A549 (cell line): ENCODE measurements around the gene PLCL1. TPM values are rescaled to one million over a fixed set of nuclear protein-coding genes. Genes with fewer than 3 reads are reported as not detected.

Experiments
- ATAC-seq, 2 experiments: fragments of 200-7000 bp in 1 of 2; fragments of >200 bp in 1 of 2; cut with Nextera tagmentation in 1 of 2; cut with Tn5 transposase in 1 of 2; 3 replicates each; pipeline versions ENCODE4 v1.8.0 to v1.9.1; 2018 to 2020; ENCODE audit warnings: mild to moderate bottlenecking in 1 of 2, moderate library complexity in 1 of 2
- CTCF ChIA-PET: fragments of 300-600 bp; sonication (Branson Sonifier 250); formaldehyde crosslinking; extraction: SDS; loops from one replicate; lab custom pipeline; 2021; ENCODE audit warnings: antibody characterized with exemption, inconsistent platforms; lab: Yijun Ruan, JAX
- POLR2A ChIA-PET: fragments of 350-600 bp; formaldehyde crosslinking; extraction: SDS; loops from one replicate; lab custom pipeline; 2021; ENCODE audit warnings: antibody characterized with exemption, inconsistent platforms; lab: Yijun Ruan, JAX
- DNase-seq, 2 experiments: peaks; one replicate each; pipeline versions ENCODE4 v3.0.0 to v3.0.0-alpha.2; 2011 to 2016; ENCODE audit warnings: low read depth in 1 of 2, low spot score in 1 of 2
- FAIRE-seq: peaks from 2 replicates; lab custom pipeline; 2011; peaks lifted over from hg19 to GRCh38; lab: Jason Lieb, UNC
- H3K27ac ChIP-seq, 2 experiments: fragments of >200 bp; sonication (Bioruptor Twin); formaldehyde crosslinking; 3 replicates each; pipeline ENCODE4 v1.5.1; 2016 to 2017
- H3K4me1 ChIP-seq: fragments of >200 bp; sonication (Bioruptor Twin); formaldehyde crosslinking; 3 replicates; pipeline ENCODE4 v1.6.1; 2016
- H3K4me2 ChIP-seq: fragments of >200 bp; sonication (Bioruptor Twin); formaldehyde crosslinking; 3 replicates; pipeline ENCODE4 v1.6.1; 2016
- H3K4me3 ChIP-seq: fragments of >200 bp; sonication (Bioruptor Twin); formaldehyde crosslinking; 3 replicates; pipeline ENCODE4 v1.5.1; 2016
- H3K9me3 ChIP-seq: fragments of >200 bp; sonication (Bioruptor Twin); formaldehyde crosslinking; 3 replicates; pipeline ENCODE4 v1.6.1; 2016
- CBX8 ChIP-seq: fragments of 200-600 bp; sonication (generic); IDR thresholded peaks from 2 replicates; pipeline ENCODE4 v1.6.1; 2016
- CEBPB ChIP-seq, 2 experiments: fragments of >200 bp in 1 of 2; sonication (Bioruptor Twin) in 1 of 2; formaldehyde crosslinking in 1 of 2; IDR thresholded peaks; 2 replicates each; pipeline ENCODE4 v1.6.1; 2012 to 2016
- CHD2 ChIP-seq: fragments of 150-350 bp; IDR thresholded peaks from 2 replicates; pipeline ENCODE4 v1.6.1; 2014; ENCODE audit warnings: low read length; ENCODE audit not compliant: partially characterized antibody
- EHMT2 ChIP-seq: fragments of 200-600 bp; sonication (generic); IDR thresholded peaks from 2 replicates; pipeline ENCODE4 v1.6.1; 2016; ENCODE audit warnings: antibody characterized with exemption, low read depth, mild to moderate bottlenecking, moderate library complexity
- ESRRA ChIP-seq: fragments of 150-350 bp; IDR thresholded peaks from 2 replicates; pipeline ENCODE4 v1.6.1; 2014; ENCODE audit warnings: mild to moderate bottlenecking, low read length, borderline replicate concordance
- FOSB ChIP-seq: fragments of 250-450 bp; sonication (Bioruptor Pico); IDR thresholded peaks from 2 replicates; pipeline ENCODE4 v1.5.0; 2020; ENCODE audit warnings: mild to moderate bottlenecking, moderate library complexity
- HEYL ChIP-seq: fragments of 250-450 bp; sonication (Bioruptor Pico); IDR thresholded peaks from 2 replicates; pipeline ENCODE4 v1.8.0; 2021; ENCODE audit warnings: mild to moderate bottlenecking, moderate library complexity
- HOXB13 ChIP-seq: fragments of 250-450 bp; sonication (Bioruptor Pico); IDR thresholded peaks from 2 replicates; pipeline ENCODE4 v1.5.0; 2020; ENCODE audit warnings: low read depth, mild to moderate bottlenecking, moderate library complexity
- JUN ChIP-seq, 2 experiments: fragments of >200 bp; sonication (Bioruptor Twin); formaldehyde crosslinking; IDR thresholded peaks; 2 replicates in 1 of 2; 3 replicates in 1 of 2; pipeline ENCODE4 v1.6.1; 2016 to 2017
- JUNB ChIP-seq: fragments of >200 bp; sonication (Bioruptor Twin); formaldehyde crosslinking; IDR thresholded peaks from 2 replicates; pipeline ENCODE4 v1.6.1; 2016
- KDM1A ChIP-seq: fragments of 200-600 bp; sonication (generic); IDR thresholded peaks from 2 replicates; pipeline ENCODE4 v1.6.1; 2016; ENCODE audit warnings: low read depth, mild to moderate bottlenecking
- MAX ChIP-seq: IDR thresholded peaks from 2 replicates; pipeline ENCODE4 v1.6.1; 2012
- MYC ChIP-seq: IDR thresholded peaks from 2 replicates; pipeline ENCODE4 v1.6.1; 2012; ENCODE audit warnings: mild to moderate bottlenecking, inconsistent platforms, low read length, improper control_type of control experiment, borderline replicate concordance
- POLR2A ChIP-seq: IDR thresholded peaks from 2 replicates; pipeline ENCODE4 v1.6.1; 2012; ENCODE audit warnings: mild to moderate bottlenecking, low read length
- SMC3 ChIP-seq: fragments of >200 bp; sonication (Bioruptor Twin); formaldehyde crosslinking; IDR thresholded peaks from 3 replicates; pipeline ENCODE4 v1.6.1; 2018; ENCODE audit warnings: inconsistent platforms
- USF2 ChIP-seq: fragments of 450-650 bp; IDR thresholded peaks from 2 replicates; pipeline ENCODE4 v1.6.1; 2014; ENCODE audit warnings: antibody characterized with exemption
- WGBS: methylation state at CpG from one replicate; pipeline ENCODE4 v1.1.6; 2017; ENCODE audit errors: missing lambda C conversion rate; 5-methylcytosine and 5-hydroxymethylcytosine counted together
- polyA plus RNA-seq, 4 experiments: library from polyadenylated mRNA; depleted of rRNA in 3 of 4; stranded (reverse); fragments of >200 nt; fragmentation: RNase III in 1 of 4; extraction: RNeasy Plus Mini Kit Qiagen cat#74134 plus additional on column Dnase treatment in 1 of 4; gene quantifications; 2 replicates in 3 of 4; 3 replicates in 1 of 4; pipeline ENCODE4 v1.2.3, GENCODE V29; 2011 to 2017
- TF ChIP-seq, protein P1 (sequence below): fragments of 150-350 bp; IDR thresholded peaks from 2 replicates; pipeline ENCODE4 v1.6.1; 2014; ENCODE audit warnings: low read depth, mild to moderate bottlenecking, low read length
- TF ChIP-seq, protein P2 (sequence below): IDR thresholded peaks from 2 replicates; pipeline ENCODE4 v1.6.1; 2012
- TF ChIP-seq, protein P3 (sequence below): fragments of >200 bp; sonication (Bioruptor Twin); formaldehyde crosslinking; IDR thresholded peaks from 2 replicates; pipeline ENCODE4 v1.6.1; 2016

Gene PLCL1
- polyA plus RNA-seq, 2 of the 4 experiments (the other 2 are of a cell fraction) = 0.03 TPM

GRCh38 chr2:197965756-197966155 lies 161.4 kb downstream of the PLCL1 start (continued):
- TF ChIP-seq, protein P1, sequence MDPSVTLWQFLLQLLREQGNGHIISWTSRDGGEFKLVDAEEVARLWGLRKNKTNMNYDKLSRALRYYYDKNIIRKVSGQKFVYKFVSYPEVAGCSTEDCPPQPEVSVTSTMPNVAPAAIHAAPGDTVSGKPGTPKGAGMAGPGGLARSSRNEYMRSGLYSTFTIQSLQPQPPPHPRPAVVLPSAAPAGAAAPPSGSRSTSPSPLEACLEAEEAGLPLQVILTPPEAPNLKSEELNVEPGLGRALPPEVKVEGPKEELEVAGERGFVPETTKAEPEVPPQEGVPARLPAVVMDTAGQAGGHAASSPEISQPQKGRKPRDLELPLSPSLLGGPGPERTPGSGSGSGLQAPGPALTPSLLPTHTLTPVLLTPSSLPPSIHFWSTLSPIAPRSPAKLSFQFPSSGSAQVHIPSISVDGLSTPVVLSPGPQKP = no peak

DNA sequence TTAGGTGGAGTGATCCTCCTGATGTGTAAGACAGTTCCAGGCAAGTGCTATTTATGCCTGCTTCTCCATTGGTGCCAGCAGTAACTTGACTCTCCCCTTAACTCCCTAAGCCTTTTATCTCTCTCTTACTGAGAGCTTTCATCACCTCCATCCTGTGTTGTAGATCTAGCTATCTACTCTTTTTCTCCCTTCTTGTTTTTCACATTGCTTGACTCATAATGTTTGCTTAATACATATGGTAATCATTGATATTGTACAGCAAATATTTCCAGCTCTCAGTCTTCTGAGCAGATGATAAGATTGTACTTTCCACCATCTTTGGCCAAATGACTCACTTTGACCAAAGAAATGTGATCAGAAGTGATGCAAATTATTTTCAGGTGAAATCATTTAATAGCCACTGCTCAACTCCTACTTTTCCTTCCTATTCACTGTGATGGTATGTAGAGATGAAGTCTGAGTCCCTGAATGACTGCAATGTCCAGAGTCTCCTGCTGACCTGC lies 165.0 kb downstream of the PLCL1 start:
- FAIRE-seq = no peak
- no peaks in the 10 kb centered on the region for H3K4me1 ChIP-seq
- no peak overlapping the region for H3K27ac ChIP-seq
- no peak for TF ChIP-seq USF2
- TF ChIP-seq POLR2A = no peak
- TF ChIP-seq HOXB13 (CRISPR knock-in tag) = no peak
- no peak for TF ChIP-seq CEBPB (IDR thresholded peaks at IDR 0.05)
- TF ChIP-seq ESRRA = no peak
- no peak for TF ChIP-seq CBX8
- no peak for TF ChIP-seq KDM1A
- no peak for TF ChIP-seq MYC
- TF ChIP-seq, protein P2, sequence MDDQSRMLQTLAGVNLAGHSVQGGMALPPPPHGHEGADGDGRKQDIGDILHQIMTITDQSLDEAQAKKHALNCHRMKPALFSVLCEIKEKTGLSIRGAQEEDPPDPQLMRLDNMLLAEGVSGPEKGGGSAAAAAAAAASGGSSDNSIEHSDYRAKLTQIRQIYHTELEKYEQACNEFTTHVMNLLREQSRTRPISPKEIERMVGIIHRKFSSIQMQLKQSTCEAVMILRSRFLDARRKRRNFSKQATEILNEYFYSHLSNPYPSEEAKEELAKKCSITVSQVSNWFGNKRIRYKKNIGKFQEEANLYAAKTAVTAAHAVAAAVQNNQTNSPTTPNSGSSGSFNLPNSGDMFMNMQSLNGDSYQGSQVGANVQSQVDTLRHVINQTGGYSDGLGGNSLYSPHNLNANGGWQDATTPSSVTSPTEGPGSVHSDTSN = no peak
- ChIA-PET POLR2A (no interaction called here), CTCF (no interaction called here)
- no peaks in the 10 kb centered on the region for H3K9me3 ChIP-seq
- no peak for DNase-seq
- no peak overlapping the region for H3K4me3 ChIP-seq
- no peak overlapping the region for H3K4me2 ChIP-seq
- ATAC-seq = no peak

DNA sequence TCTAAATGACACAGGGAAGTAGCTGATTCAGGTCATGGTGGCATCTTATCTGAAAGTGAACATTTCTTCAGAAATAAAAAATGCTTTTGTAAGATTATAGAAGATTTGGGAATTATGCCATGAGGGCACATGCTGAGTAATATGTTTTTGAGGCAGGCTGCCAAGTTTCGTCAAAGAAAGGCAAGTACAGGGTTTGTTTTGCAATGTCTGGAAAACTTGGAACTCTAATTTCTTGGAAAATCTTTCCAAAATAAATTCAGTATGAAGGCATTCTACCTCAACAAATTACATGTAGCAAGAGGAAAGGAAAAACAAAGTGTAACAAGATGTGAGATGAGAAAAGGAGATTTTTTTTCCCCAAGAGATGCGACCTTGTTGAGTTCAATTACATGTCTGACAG lies 167.7 kb downstream of the PLCL1 start:
- ChIA-PET CTCF (no interaction called here), POLR2A (no interaction called here)
- no peak overlapping the region for H3K4me2 ChIP-seq
- TF ChIP-seq FOSB = no peak
- no peak for DNase-seq
- no peaks in the 10 kb centered on the region for H3K9me3 ChIP-seq
- ATAC-seq = no peak
- 15% methylated on average over 2 of the region's 2 CpGs for WGBS
- H3K4me3 ChIP-seq = no peak overlapping the region
- H3K4me1 ChIP-seq = no peaks in the 10 kb centered on the region
- no peak for FAIRE-seq
- no peak overlapping the region for H3K27ac ChIP-seq

DNA sequence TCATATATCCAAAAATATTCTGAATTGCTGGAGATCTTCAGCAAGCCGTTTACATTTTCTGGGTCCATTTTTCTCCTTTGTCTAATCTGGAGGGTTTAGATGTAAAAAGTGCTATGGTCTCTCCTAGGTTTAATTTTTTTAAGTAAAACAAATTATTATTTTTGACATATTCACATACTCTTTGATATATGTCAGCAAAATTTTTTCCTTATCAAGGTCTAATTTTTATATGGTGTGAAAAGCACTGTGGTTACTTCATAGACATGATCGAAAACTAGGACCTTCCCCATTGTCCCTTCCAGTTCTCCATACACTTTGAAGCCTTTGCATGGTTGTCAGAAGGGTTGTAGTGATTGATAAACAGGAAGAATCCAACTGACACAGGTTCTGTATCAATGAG lies 168.2 kb downstream of the PLCL1 start:
- no peak for DNase-seq
- 10% methylated on average over 2 of the region's 2 CpGs for WGBS
- CTCF ChIA-PET = no interaction called here
- H3K27ac ChIP-seq = no peak overlapping the region
- H3K9me3 ChIP-seq = no peaks in the 10 kb centered on the region
- no peak overlapping the region for H3K4me2 ChIP-seq
- no peak for FAIRE-seq
- POLR2A ChIA-PET = no interaction called here
- no peak overlapping the region for H3K4me3 ChIP-seq
- no peaks in the 10 kb centered on the region for H3K4me1 ChIP-seq
- no peak for TF ChIP-seq SMC3
- no peak for TF ChIP-seq JUNB
- TF ChIP-seq JUN (IDR thresholded peaks at IDR 0.05) = no peak
- no peak for TF ChIP-seq MAX
- no peak for TF ChIP-seq CBX8
- no peak for TF ChIP-seq HEYL (CRISPR knock-in tag)
- TF ChIP-seq, protein P3, sequence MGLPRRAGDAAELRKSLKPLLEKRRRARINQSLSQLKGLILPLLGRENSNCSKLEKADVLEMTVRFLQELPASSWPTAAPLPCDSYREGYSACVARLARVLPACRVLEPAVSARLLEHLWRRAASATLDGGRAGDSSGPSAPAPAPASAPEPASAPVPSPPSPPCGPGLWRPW = no peak
- no peak for TF ChIP-seq FOSB
- no peak for TF ChIP-seq HOXB13 (CRISPR knock-in tag)
- no peak for TF ChIP-seq CHD2
- TF ChIP-seq EHMT2 = no peak
- TF ChIP-seq, all 56 proteins: peak for 0
- ATAC-seq = no peak
